B cell (primary cell): ENCODE results near the gene TAOK2. TPM values are rescaled to one million over a fixed set of nuclear protein-coding genes. Genes with fewer than 3 reads are reported as not detected.

Source experiments
- ATAC-seq: fragments of 200-7000 bp; cut with Tn5 transposase; one replicate; pipeline ENCODE4 v1.10.0; 2021; ENCODE audit warnings: low read depth, mild to moderate bottlenecking, moderate number of reproducible peaks, moderate library complexity
- CTCF ChIA-PET: fragments of 350-600 bp; sonication (Branson Sonifier 250); formaldehyde crosslinking; loops from one replicate; lab custom pipeline; 2021; ENCODE audit warnings: antibody characterized with exemption, inconsistent platforms; lab: Charles Lee
- POLR2A ChIA-PET: fragments of 350-600 bp; sonication (Branson Sonifier 250); formaldehyde crosslinking; loops from one replicate; lab custom pipeline; 2021; ENCODE audit warnings: antibody characterized with exemption; lab: Charles Lee
- DNase-seq: peaks from one replicate; pipeline ENCODE4 v3.0.0; 2013
- H2AFZ ChIP-seq: 2 replicates; pipeline ENCODE4 v1.6.1; 2012; ENCODE audit warnings: mild to moderate bottlenecking, low read depth, low read length; ENCODE audit not compliant: insufficient read depth, poor library complexity, severe bottlenecking
- H3K27ac ChIP-seq, 2 donors: 1 replicate in 1 of 2; 2 replicates in 1 of 2; pipeline ENCODE4 v1.5.1; 2012 to 2013; ENCODE audit warnings: low read length in 2 of 2, mild to moderate bottlenecking in 2 of 2, moderate library complexity in 1 of 2
- H3K27me3 ChIP-seq, 4 experiments: fragments of 200-600 bp in 1 of 4; sonication (generic) in 1 of 4; replicated peaks in 1 of 4; 1 replicate in 2 of 4; 2 replicates in 2 of 4; pipeline versions ENCODE4 v1.6.1 to v1.7.0; 2013 to 2016; ENCODE audit warnings: low read length in 3 of 4, mild to moderate bottlenecking in 2 of 4, mixed read lengths in 1 of 4, moderate library complexity in 1 of 4; ENCODE audit not compliant: insufficient read depth in 4 of 4, control insufficient read depth in 3 of 4; ENCODE audit errors: control extremely low read depth in 1 of 4
- H3K36me3 ChIP-seq, 2 experiments: replicated peaks in 1 of 2; 1 replicate in 1 of 2; 2 replicates in 1 of 2; pipeline versions ENCODE4 v1.6.1 to v1.7.1; 2013; ENCODE audit warnings: low read length in 1 of 2; ENCODE audit not compliant: insufficient read depth in 2 of 2, control insufficient read depth in 1 of 2; ENCODE audit errors: control extremely low read depth in 1 of 2, extremely low read depth in 1 of 2
- H3K4me1 ChIP-seq, 2 donors: fragments of 200-600 bp in 1 of 2; sonication (generic) in 1 of 2; 1 replicate in 1 of 2; 2 replicates in 1 of 2; pipeline versions ENCODE4 v1.5.1 to v1.6.1; 2013 to 2017; ENCODE audit warnings: low read length in 2 of 2; ENCODE audit not compliant: control insufficient read depth in 2 of 2, insufficient read depth in 2 of 2
- H3K4me2 ChIP-seq: replicated peaks from 2 replicates; pipeline ENCODE3; 2012; ENCODE audit warnings: mild to moderate bottlenecking, low read depth, low read length; ENCODE audit not compliant: poor library complexity, severe bottlenecking
- H3K4me3 ChIP-seq, 5 experiments: fragments of 200-600 bp in 1 of 5; sonication (generic) in 1 of 5; 1 replicate in 3 of 5; 2 replicates in 2 of 5; pipeline versions ENCODE4 v1.5.1 to v1.7.0; 2011 to 2016; ENCODE audit warnings: low read length in 4 of 5, mild to moderate bottlenecking in 4 of 5, low read depth in 2 of 5, control low read depth in 1 of 5, moderate library complexity in 1 of 5; ENCODE audit not compliant: insufficient read depth in 1 of 5; ENCODE audit errors: control extremely low read depth in 1 of 5, extremely low read depth in 1 of 5
- H3K79me2 ChIP-seq: fragments of 200-600 bp; sonication (generic); one replicate; pipeline ENCODE4 v1.6.0; 2016; ENCODE audit warnings: low read length; ENCODE audit not compliant: control insufficient read depth, insufficient read depth
- H3K9ac ChIP-seq: fragments of 200-600 bp; sonication (generic); 2 replicates; pipeline ENCODE4 v1.6.1; 2017; ENCODE audit warnings: mild to moderate bottlenecking, low read length, moderate library complexity
- H3K9me3 ChIP-seq, 3 donors: one replicate each; pipeline versions ENCODE4 v1.6.1 to v1.7.1; 2013; ENCODE audit warnings: low read length in 2 of 3; ENCODE audit not compliant: control insufficient read depth in 2 of 3, insufficient read depth in 1 of 3; ENCODE audit errors: control extremely low read depth in 1 of 3
- H4K20me1 ChIP-seq: 2 replicates; pipeline ENCODE4 v1.6.0; 2012; ENCODE audit warnings: mild to moderate bottlenecking, low read length; ENCODE audit not compliant: insufficient read depth, control insufficient read depth, poor library complexity, severe bottlenecking
- H3K27ac Mint-ChIP-seq: one replicate; pipeline ENCODE4 v1.8.0; 2021; ENCODE audit warnings: mixed read lengths
- H3K27me3 Mint-ChIP-seq: one replicate; pipeline ENCODE4 v1.8.0; 2021; ENCODE audit warnings: mixed read lengths
- H3K4me1 Mint-ChIP-seq: one replicate; pipeline ENCODE4 v1.8.0; 2021; ENCODE audit warnings: mixed read lengths
- H3K4me3 Mint-ChIP-seq: one replicate; pipeline ENCODE4 v1.8.0; 2021; ENCODE audit warnings: mixed read lengths
- H3K9me3 Mint-ChIP-seq: one replicate; pipeline ENCODE4 v1.8.0; 2022; ENCODE audit warnings: mixed read lengths; ENCODE audit not compliant: insufficient read depth
- CTCF ChIP-seq: fragments of 200-600 bp; IDR thresholded peaks from one replicate; pipeline ENCODE4 v1.8.0; 2022; ENCODE audit warnings: antibody characterized with exemption, mild to moderate bottlenecking
- EZH2 ChIP-seq: IDR thresholded peaks from 2 replicates; pipeline ENCODE4 v1.6.1; 2012; ENCODE audit warnings: borderline replicate concordance, low read depth, mild to moderate bottlenecking, moderate library complexity, low read length; ENCODE audit not compliant: insufficient read depth, poor library complexity, severe bottlenecking
- WGBS: methylation state at CpG from one replicate; pipeline ENCODE4 v1.1.5; 2013; ENCODE audit warnings: missing lambda C conversion rate; ENCODE audit not compliant: insufficient coverage; 5-methylcytosine and 5-hydroxymethylcytosine counted together
- intact Hi-C: fragments of 100-400 bp; cut with micrococcal nuclease; formaldehyde crosslinking; loops from one replicate; pipeline ENCODE4 v1.10.0; 2022
- polyA plus RNA-seq: library from polyadenylated mRNA; depleted of rRNA; stranded (reverse); fragments of >200 nt; gene quantifications from 2 replicates; pipeline ENCODE4 v1.2.3, GENCODE V29; 2012
- total RNA-seq, 2 donors: library from RNA; stranded (reverse); fragments of 120-200 nt in 1 of 2; gene quantifications; 1 replicate in 1 of 2; 2 replicates in 1 of 2; pipeline versions ENCODE4 v1.2.3 to v1.2.4, GENCODE V29; 2013 to 2022

The TAOK2 gene
- total and polyA plus RNA-seq, 2 donors (not counting 1 experiment from before 2014, with no cell fraction given), result 30.3 to 50.8 TPM

DNA sequence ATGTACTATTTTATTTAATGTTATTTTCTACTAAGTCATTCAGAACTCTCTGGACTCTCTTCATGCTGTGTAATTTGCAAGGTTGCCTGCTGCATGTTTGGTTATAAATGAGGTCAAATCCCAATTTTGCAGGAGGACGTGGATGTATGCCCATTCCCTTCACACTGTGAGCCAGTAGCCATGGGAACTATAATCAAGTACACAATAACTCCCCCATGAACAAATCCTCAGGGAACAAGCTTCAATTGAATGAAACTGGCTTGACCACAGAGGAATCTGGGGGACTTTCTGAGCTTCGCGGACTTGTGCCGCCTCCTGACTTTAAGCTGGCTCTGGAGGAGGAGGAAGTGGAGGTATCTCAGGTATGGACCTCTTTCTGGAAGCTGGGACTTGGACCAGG lies 33.0 kb upstream of the TAOK2 start:
- H3K4me2 ChIP-seq, result no peak overlapping the region
- no peak overlapping the region for H3K27ac ChIP-seq
- H3K27me3 Mint-ChIP-seq, result peaks cover 21% of the 10 kb centered on the region
- H3K9me3 Mint-ChIP-seq, result peaks cover 3% of the 10 kb centered on the region
- H3K27ac Mint-ChIP-seq, result no peak overlapping the region
- H3K79me2 ChIP-seq, result no peaks in the 10 kb centered on the region
- peaks cover 0 to 4% (median 4%) of the 10 kb centered on the region in 3 donors for H3K9me3 ChIP-seq
- peaks cover 0 to 21% (median 6%) of the 10 kb centered on the region in 4 experiments for H3K27me3 ChIP-seq
- CTCF ChIA-PET, result interaction anchor here (0.6 kb wide), 1 partner anchor 280 kb away, joined by 3 read pairs; no protein-coding TSS in a partner anchor
- POLR2A ChIA-PET, result no interaction called here
- ATAC-seq, result no peak
- intact Hi-C loops, result no loop called here
- no peak overlapping the region for H2AFZ ChIP-seq
- no peaks in the 10 kb centered on the region for H3K36me3 ChIP-seq
- H3K4me1 ChIP-seq, result no peaks in the 10 kb centered on the region
- 98% methylated on average over 4 of the region's 4 CpGs for WGBS
- H4K20me1 ChIP-seq, result no peaks in the 10 kb centered on the region
- H3K9ac ChIP-seq, result no peak overlapping the region
- no peak overlapping the region for H3K4me3 Mint-ChIP-seq
- no peaks in the 10 kb centered on the region for H3K4me1 Mint-ChIP-seq
- H3K4me3 ChIP-seq, result no peak overlapping the region
- TF ChIP-seq CTCF, result no peak
- no peak for TF ChIP-seq EZH2
- DNase-seq, result no peak

- Mint-ChIP-seq H3K27me3 (peaks cover 15% of the 10 kb centered on the region), H3K9me3 (peaks cover 3% of the 10 kb centered on the region), H3K4me1 (no peaks in the 10 kb centered on the region), H3K4me3 (no peak overlapping the region), H3K27ac (no peak overlapping the region)
- TF ChIP-seq CTCF, result no peak
- TF ChIP-seq EZH2, result no peak
- WGBS, result 93% methylated on average over 8 of the region's 11 CpGs
- intact Hi-C loops, result no loop called here
- Histone ChIP-seq H3K9me3 (peaks cover 0 to 4% (median 4%) of the 10 kb centered on the region in 3 donors), H3K27me3 (peaks cover 0 to 18% (median 6%) of the 10 kb centered on the region in 4 experiments), H4K20me1 (no peaks in the 10 kb centered on the region), H3K4me1 (no peaks in the 10 kb centered on the region), H3K4me2 (no peak overlapping the region), H3K79me2 (no peaks in the 10 kb centered on the region), H2AFZ (no peak overlapping the region), H3K4me3 (no peak overlapping the region), H3K36me3 (no peaks in the 10 kb centered on the region), H3K9ac (no peak overlapping the region), H3K27ac (no peak overlapping the region)
- ATAC-seq (no peak), DNase-seq (no peak)
- CTCF ChIA-PET, result no interaction called here
- POLR2A ChIA-PET, result no interaction called here
Observed at GRCh38 chr16:29943846-29944799, 29.5 kb upstream of the TAOK2 start.
